IMR-90 (cell line): ENCODE measurements around the gene NSUN7.

Source experiments
- CEBPB ChIP-seq: IDR thresholded peaks from 2 replicates; pipeline ENCODE4 v1.6.1; 2012; ENCODE audit warnings: low read depth, low read length, improper control_type of control experiment
- MXI1 ChIP-seq: IDR thresholded peaks from 2 replicates; pipeline ENCODE4 v1.6.1; 2012; ENCODE audit warnings: low read depth, mild to moderate bottlenecking, low read length, moderate library complexity, borderline replicate concordance
- POLR2A ChIP-seq: IDR thresholded peaks from 2 replicates; pipeline ENCODE4 v1.6.1; 2012; ENCODE audit warnings: mild to moderate bottlenecking, low read depth, low read length
- RAD21 ChIP-seq: IDR thresholded peaks from 2 replicates; pipeline ENCODE4 v1.6.1; 2012; ENCODE audit warnings: low read length, improper control_type of control experiment
- RCOR1 ChIP-seq: IDR thresholded peaks from 2 replicates; pipeline ENCODE4 v1.6.1; 2012; ENCODE audit warnings: mild to moderate bottlenecking, low read length, improper control_type of control experiment; ENCODE audit not compliant: insufficient replicate concordance
- RFX5 ChIP-seq: IDR thresholded peaks from 2 replicates; pipeline ENCODE4 v1.8.0; 2012; ENCODE audit warnings: low read depth, mild to moderate bottlenecking, low read length, moderate library complexity
- SMC3 ChIP-seq: fragments of 150-350 bp; IDR thresholded peaks from 2 replicates; pipeline ENCODE4 v1.6.1; 2016; ENCODE audit warnings: low read depth, mild to moderate bottlenecking, antibody characterized with exemption, low read length, moderate library complexity
- TF ChIP-seq, protein P1 (sequence below): conservative IDR thresholded peaks from 2 replicates; pipeline ENCODE4 v1.5.1; 2012; ENCODE audit warnings: mild to moderate bottlenecking, low read depth, low read length, improper control_type of control experiment
- TF ChIP-seq, protein P2 (sequence below): fragments of 150-350 bp; IDR thresholded peaks from 2 replicates; pipeline ENCODE4 v1.6.1; 2016; ENCODE audit warnings: low read depth, mild to moderate bottlenecking, low read length, moderate library complexity, borderline replicate concordance

DNA sequence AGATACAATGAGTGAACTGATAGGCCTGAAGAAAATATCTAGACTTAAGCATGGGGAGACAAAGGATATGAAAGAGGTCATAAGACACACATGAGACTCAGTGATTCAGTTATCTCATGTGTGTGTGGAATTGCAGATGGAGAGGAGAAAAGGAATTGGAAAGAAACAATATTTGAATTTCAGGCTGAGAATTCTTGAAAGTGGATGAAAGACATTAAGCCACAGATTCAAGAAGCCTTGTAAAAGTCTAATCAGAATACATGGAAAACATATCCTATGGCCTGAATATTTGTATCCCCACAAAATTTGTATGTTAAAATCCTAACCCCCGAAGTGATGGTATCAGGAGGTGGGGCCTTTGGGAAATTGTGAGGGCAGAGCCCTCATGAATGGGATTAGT lies 28.3 kb downstream of the NSUN7 start:
- TF ChIP-seq CEBPB (no peak), SMC3 (no peak), POLR2A (no peak), RFX5 (no peak), RAD21 (no peak), MXI1 (no peak), RCOR1 (no peak)
- TF ChIP-seq, protein P1, sequence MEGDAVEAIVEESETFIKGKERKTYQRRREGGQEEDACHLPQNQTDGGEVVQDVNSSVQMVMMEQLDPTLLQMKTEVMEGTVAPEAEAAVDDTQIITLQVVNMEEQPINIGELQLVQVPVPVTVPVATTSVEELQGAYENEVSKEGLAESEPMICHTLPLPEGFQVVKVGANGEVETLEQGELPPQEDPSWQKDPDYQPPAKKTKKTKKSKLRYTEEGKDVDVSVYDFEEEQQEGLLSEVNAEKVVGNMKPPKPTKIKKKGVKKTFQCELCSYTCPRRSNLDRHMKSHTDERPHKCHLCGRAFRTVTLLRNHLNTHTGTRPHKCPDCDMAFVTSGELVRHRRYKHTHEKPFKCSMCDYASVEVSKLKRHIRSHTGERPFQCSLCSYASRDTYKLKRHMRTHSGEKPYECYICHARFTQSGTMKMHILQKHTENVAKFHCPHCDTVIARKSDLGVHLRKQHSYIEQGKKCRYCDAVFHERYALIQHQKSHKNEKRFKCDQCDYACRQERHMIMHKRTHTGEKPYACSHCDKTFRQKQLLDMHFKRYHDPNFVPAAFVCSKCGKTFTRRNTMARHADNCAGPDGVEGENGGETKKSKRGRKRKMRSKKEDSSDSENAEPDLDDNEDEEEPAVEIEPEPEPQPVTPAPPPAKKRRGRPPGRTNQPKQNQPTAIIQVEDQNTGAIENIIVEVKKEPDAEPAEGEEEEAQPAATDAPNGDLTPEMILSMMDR: no peak
- TF ChIP-seq, protein P2, sequence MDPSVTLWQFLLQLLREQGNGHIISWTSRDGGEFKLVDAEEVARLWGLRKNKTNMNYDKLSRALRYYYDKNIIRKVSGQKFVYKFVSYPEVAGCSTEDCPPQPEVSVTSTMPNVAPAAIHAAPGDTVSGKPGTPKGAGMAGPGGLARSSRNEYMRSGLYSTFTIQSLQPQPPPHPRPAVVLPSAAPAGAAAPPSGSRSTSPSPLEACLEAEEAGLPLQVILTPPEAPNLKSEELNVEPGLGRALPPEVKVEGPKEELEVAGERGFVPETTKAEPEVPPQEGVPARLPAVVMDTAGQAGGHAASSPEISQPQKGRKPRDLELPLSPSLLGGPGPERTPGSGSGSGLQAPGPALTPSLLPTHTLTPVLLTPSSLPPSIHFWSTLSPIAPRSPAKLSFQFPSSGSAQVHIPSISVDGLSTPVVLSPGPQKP: no peak
